GM21515 (cell line): ENCODE results near the gene ALPK3.
"Not testable (repeated sequence)": the region's sequence is repeated elsewhere in the genome, so short reads cannot be mapped to it uniquely, and the experiment has no call there.

Experiments used
- ATAC-seq: cut with Tn5 transposase; IDR thresholded peaks from one replicate; pipeline ENCODE4 v1.9.1; 2021; ENCODE audit not compliant: unreplicated experiment

The ALPK3 gene

DNA sequence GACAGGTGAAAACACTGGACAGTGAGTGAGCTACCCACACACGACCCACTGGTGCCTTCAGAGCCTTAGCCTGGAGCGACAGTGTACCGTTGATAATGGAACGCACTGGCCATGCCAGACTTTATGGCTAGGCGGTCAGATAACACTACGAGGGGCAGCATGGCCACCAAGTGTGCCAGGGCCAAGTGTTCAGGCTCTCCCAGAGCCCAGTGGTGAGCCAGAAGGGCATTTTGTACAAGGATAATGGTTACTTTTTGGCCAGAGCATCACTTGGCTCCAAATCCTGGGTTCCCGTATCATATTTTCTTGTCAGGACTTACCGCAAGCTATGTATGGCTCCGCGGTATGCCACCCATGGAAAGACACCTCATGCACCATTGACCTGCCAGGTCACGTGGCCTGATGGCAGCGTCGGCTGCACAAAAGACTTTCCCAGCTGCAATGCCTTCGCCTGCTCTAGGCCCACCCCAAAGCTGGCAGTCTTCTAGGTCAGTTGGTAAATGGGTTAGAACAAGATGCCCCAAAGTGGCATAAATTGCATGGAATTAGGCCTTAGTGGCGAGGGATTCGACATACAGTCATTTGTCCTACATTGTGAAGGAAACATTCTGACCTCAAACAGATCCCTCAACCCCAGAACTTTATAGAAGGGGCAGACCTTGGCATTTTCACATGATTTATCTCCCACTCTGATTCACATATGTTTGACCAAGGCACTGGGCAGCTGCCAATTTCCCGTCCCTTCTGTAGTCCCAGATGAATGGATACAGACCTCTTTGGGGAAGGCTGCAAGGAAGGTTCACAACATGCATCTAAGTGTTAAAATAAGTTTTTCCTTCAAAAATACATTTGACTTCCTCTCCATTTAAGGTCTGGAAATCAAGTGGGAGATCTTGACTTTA is 55.1 kb downstream of the ALPK3 start:
- no peak for ATAC-seq

DNA sequence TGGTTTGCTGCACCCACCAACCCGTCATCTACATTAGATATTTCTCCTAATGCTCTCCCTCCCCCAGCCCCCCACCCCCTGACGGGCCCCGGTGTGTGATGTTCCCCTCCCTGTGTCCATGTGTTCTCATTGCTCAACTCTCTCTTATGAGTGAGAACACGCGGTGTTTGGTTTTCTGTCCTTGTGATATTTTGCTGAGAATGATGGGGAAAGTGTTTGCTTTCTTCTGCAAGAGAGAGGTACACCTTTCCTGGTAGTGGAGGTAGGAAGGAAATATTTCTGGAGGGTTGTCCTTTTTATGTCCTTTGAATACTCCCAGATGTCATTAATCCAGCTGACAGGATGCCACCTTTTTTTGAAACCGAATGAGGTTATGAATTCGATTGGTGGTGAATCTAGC is 56.8 kb downstream of the ALPK3 start:
- no peak for ATAC-seq

- ATAC-seq, result no peak
Measured at GRCh38 chr15:84874981-84875699, 58.0 kb downstream of the ALPK3 start.

DNA sequence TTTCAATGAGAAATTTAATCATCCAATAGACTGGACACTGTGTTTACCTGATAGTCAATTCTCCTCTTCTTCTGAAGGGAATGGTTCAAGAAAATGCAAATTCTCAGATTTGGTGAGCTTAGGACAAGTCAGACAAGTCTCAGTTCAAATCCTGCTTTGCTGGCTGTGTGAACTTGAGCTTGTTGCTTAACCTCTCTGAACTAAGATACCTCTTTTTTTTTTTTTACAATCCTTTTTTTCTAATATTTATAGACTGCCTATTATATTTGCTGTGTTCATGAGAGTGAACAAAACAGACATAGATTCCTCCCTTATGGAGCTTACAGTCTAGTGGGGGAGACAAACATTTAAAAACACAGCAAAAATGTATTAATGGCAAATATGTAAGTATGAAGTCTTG is 59.1 kb downstream of the ALPK3 start:
- no peak for ATAC-seq

GRCh38 chr15:84877701-84878100 is 60.5 kb downstream of the ALPK3 start:
- ATAC-seq, result not testable (repeated sequence)

DNA sequence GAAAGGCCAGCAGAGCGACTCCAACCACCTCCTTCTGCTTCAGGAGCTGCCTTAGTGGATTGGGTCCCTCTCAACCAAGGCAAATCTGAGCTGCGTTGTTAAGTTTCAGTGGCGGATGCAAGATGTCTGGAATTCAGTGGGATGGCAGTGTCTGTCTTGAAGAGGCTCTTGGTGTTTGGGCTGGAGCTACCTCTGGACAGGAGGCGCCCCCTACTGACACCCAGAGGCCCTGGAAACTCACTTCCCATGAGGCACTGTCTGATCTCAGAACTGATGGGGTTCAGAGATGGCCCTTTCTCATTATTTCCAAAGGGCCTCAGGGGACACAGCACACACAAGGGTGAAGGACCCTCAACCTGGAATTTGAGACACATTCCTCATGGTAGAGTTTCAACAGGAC is 61.3 kb downstream of the ALPK3 start:
- ATAC-seq, result no peak

DNA sequence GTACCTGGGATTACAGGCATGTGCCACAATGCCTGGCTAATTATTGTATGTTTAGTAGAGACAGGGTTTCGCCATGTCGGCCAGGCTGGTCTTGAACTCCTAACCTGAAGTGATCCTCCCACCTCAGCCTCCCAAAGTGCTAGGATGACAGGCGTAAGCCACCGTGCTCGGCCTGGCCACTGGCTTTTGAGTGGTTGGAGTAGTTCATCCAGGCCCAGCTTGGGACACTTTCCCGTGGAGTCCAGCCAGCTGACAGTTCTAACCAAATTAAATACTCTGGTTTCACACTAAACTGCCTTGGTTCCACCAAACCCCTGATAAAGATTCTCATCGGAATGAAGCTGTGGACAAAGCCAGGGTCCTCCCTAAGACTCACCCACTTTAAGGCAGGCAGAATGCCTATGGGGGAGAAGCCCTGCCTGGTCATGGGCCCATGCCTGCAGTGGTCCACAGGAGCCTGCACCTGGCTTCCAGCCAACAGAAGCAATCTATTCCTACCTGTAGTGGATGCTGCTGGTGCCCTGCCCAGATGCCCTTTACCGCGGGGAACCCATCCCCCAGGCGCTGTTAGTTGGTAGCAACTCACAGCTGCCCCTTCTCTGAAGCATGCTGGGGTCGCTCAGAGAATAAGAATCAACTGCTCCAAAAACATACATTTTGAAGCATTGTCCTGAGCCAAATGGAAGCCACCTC is 62.1 kb downstream of the ALPK3 start:
- ATAC-seq, result no peak

GRCh38 chr15:84880007-84880406 is 62.9 kb downstream of the ALPK3 start:
- no peak for ATAC-seq

DNA sequence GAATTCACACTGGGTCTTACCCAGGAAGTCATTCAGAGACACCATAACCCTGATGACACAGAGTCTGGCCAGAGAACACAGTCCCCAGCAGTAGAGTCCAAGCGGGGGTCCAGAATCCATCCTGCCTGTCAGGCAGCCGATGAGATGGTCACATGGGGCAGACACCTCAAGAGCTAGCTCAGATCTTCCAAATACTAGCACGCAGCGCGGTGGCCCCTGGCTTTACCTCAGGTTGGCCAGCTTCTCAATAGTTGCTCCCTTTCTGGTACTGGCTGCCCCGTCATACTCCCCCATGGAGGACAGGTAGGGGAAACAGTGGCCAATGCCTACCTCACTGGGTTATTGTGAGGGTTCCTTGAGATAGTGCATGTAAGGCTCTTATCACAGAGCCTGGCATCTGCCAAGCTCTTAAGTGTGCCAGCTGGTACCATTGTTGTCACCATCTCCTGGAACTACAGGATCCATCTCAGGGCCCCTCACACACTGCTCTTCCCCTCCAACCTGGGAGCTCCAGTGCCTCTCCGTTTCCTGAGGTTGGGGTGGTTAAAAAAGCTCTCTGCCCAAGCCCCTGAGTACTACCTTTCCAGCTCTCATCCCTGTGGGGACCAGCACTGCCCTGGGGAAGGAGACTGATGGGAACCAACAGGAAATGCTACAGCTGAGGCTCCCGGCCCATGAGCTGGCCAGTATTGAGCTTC is 63.8 kb downstream of the ALPK3 start:
- ATAC-seq, result no peak

- no peak for ATAC-seq
Measured at GRCh38 chr15:84881520-84881830, 64.3 kb downstream of the ALPK3 start.

GRCh38 chr15:84883466-84883865 is 66.3 kb downstream of the ALPK3 start:
- ATAC-seq, result no peak

- ATAC-seq, result no peak
Measured at GRCh38 chr15:84883916-84884781, 67.0 kb downstream of the ALPK3 start, which contains the start of gene SLC28A1. Gene SLC28A1, plus strand, starts transcription at chr15:84884662. Its CDS starts 3,099 bp downstream, at chr15:84887761.

DNA sequence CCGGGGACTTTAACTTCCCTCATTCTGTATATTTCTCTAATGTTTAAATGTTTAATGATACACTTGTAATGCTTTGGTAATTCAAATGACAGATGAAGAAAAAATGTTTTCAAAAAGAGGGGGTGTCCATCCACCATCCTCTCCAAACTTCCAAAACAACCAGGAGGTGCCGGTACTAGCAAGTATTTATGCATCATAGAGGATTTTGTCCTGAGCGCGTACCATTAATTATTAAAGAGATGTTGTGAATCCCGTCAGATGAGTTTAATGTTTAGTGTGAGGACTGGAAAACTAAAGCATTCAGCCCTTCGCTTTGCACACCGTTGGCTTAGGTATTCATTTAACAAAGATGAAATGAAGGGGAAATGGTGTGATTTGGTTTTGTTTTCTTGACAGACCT is 68.6 kb downstream of the ALPK3 start:
- no peak for ATAC-seq

DNA sequence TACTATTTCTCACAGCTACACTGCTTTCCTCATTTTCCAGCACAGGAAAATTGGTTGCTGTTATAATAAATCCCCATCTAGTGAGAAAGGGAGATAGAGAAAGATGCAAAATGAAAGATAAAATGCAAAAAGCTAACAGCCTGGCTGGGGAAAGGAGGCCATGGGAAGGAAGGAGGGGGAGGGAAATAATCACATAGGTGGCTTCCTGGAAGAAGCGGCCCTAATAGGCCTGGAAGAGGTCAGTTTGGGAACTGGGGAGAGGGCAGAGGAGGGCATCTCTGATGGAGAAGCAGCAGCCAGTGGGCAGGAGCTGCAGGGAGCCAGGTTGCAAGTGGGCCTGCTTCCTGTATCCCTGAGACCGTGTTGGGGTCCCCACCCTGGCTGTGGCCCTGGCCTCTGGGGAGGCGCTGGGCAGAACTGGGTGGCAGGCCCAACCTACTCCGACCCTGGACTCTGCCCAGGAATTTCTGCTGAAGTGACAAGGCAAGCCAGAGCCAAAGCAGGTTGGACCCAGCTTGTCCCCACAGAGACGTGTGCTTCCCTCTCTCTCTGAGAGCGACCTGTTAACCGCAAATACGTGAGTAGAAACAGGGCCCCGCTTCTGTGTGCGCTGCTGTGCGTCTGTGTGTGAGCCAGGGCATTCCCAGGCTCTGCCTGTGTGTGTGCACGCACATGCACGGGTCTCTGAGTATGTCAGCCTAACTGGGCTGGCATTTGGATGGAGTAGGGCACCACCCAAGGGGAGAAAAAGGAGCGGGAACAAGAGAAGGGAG is 69.2 kb downstream of the ALPK3 start:
- ATAC-seq, result no peak

DNA sequence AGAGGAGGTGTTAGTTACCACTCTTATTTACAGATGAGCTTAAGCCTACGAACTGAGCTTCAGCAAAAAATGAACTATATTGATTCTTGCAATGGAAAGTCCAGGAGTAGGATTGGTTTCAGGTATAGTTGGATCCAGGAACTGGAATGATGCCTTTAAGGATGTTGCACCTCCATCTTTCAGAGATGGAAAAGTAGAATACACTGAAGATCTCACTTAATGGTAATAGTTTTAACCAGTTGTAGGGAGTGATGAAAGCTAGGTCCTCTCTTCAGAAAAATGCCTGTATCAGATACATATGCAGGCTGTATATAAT is 69.8 kb downstream of the ALPK3 start:
- ATAC-seq, result no peak

DNA sequence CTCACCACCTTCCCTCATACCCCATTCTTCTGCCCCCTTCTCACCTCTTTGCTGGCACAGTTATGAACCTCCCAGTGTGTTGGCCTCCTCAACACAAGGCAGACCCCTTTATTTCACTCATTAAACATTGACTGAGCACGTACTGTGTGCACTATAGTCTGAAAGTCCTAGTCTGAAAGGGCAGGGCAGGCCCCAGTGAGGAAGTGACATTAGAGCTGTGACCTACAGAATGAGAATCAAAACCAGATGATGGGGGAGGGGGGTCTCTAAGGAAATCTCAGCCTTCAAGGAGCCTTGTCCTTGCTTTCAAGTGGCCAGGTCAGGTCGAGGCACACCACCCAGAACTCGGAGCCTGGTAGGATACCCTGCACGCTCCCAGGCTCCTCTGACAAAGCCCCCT is 70.8 kb downstream of the ALPK3 start:
- no peak for ATAC-seq

DNA sequence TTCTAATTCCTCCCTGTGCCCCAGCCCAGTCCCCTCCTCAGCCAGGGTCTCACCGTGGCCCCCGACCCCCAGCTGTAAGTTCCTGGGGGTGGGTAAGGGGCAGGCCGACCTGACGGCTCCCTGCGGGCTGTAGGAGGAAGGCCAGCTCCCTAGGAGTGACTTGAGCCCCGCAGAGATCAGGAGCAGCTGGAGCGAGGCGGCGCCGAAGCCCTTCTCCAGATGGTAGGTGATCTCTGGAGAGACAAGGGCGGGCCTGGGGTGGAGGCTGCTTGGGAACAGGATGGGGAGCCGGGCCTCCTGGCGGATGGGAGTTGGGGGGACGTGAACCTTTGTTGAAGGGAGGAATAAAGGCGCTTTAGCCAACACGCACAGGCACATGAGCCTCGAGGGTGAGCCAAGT is 71.5 kb downstream of the ALPK3 start:
- no peak for ATAC-seq

- ATAC-seq, result no peak
Measured at GRCh38 chr15:84889313-84889990, 72.3 kb downstream of the ALPK3 start.
